HEK293T (cell line): ENCODE data around the gene SYT12.
"Not testable (repeated sequence)": the region's sequence is repeated elsewhere in the genome, so short reads cannot be mapped to it uniquely, and the experiment has no call there.

ENCODE experiments used
- CTCF ChIA-PET: fragments of 350-600 bp; formaldehyde crosslinking; extraction: SDS; loops from one replicate; lab custom pipeline; 2021; ENCODE audit warnings: antibody characterized with exemption, inconsistent platforms; lab: Yijun Ruan, JAX
- POLR2A ChIA-PET: fragments of 350-600 bp; formaldehyde crosslinking; extraction: SDS; loops from one replicate; lab custom pipeline; 2020; ENCODE audit warnings: antibody characterized with exemption, inconsistent platforms; lab: Yijun Ruan, JAX
- DNase-seq: peaks from one replicate; pipeline ENCODE4 v3.0.0; 2012; ENCODE audit warnings: mixed read lengths; ENCODE audit errors: extremely low spot score
- ARNT ChIP-seq: fragments of 450-650 bp; IDR thresholded peaks from 2 replicates; pipeline ENCODE4 v1.6.1; 2017; ENCODE audit warnings: mild to moderate bottlenecking
- BHLHE40 ChIP-seq: fragments of 450-650 bp; IDR thresholded peaks from 2 replicates; pipeline ENCODE4 v1.6.1; 2016; ENCODE audit warnings: mild to moderate bottlenecking, moderate library complexity, borderline replicate concordance
- CTBP1 ChIP-seq: fragments of 450-650 bp; IDR thresholded peaks from 2 replicates; pipeline ENCODE4 v1.6.1; 2016; ENCODE audit warnings: borderline replicate concordance
- ELF4 ChIP-seq: fragments of 450-650 bp; IDR thresholded peaks from 2 replicates; pipeline ENCODE4 v1.6.1; 2017; ENCODE audit warnings: antibody characterized with exemption
- FOXA1 ChIP-seq: fragments of 450-650 bp; IDR thresholded peaks from 2 replicates; pipeline ENCODE4 v1.6.1; 2016; ENCODE audit warnings: mild to moderate bottlenecking
- FOXK2 ChIP-seq: fragments of 450-650 bp; IDR thresholded peaks from 2 replicates; pipeline ENCODE4 v1.6.1; 2016; ENCODE audit warnings: mild to moderate bottlenecking
- FOXM1 ChIP-seq: fragments of 450-650 bp; IDR thresholded peaks from 2 replicates; pipeline ENCODE4 v1.6.1; 2017; ENCODE audit warnings: mild to moderate bottlenecking, borderline replicate concordance
- HDGF ChIP-seq: fragments of 450-650 bp; IDR thresholded peaks from 2 replicates; pipeline ENCODE4 v1.6.1; 2017; ENCODE audit warnings: antibody characterized with exemption, borderline replicate concordance
- L3MBTL2 ChIP-seq: fragments of 450-650 bp; conservative IDR thresholded peaks from 2 replicates; pipeline ENCODE4 v1.6.1; 2016; ENCODE audit warnings: mild to moderate bottlenecking
- LEF1 ChIP-seq: fragments of 450-650 bp; IDR thresholded peaks from 2 replicates; pipeline ENCODE4 v1.6.1; 2017; ENCODE audit warnings: mild to moderate bottlenecking, borderline replicate concordance
- NFRKB ChIP-seq: fragments of 450-650 bp; IDR thresholded peaks from 2 replicates; pipeline ENCODE4 v1.6.1; 2016; ENCODE audit warnings: mild to moderate bottlenecking, moderate library complexity
- PKNOX1 ChIP-seq: fragments of 450-650 bp; IDR thresholded peaks from 2 replicates; pipeline ENCODE4 v1.6.1; 2016
- SP1 ChIP-seq: fragments of 450-650 bp; IDR thresholded peaks from 2 replicates; pipeline ENCODE4 v1.6.1; 2017
- SUZ12 ChIP-seq: fragments of 450-650 bp; IDR thresholded peaks from 2 replicates; pipeline ENCODE4 v1.6.1; 2016; ENCODE audit warnings: mild to moderate bottlenecking
- TARDBP ChIP-seq: fragments of 450-650 bp; IDR thresholded peaks from 2 replicates; pipeline ENCODE4 v1.6.1; 2016
- ZNF384 ChIP-seq: fragments of 450-650 bp; IDR thresholded peaks from 2 replicates; pipeline ENCODE4 v1.6.1; 2016

SYT12 gene

GRCh38 chr11:66986178-66986545 lies 36.8 kb upstream of the SYT12 start:
- POLR2A ChIA-PET = no interaction called here
- CTCF ChIA-PET = no interaction called here
- no peak for DNase-seq
- TF ChIP-seq SP1 (no peak), ARNT (no peak), L3MBTL2 (no peak), CTBP1 (no peak), PKNOX1 (no peak), HDGF (no peak), FOXK2 (no peak), SUZ12 (no peak), LEF1 (no peak), NFRKB (no peak), BHLHE40 (no peak), ZNF384 (no peak), TARDBP (no peak), ELF4 (no peak)

GRCh38 chr11:66987158-66987620 lies 35.7 kb upstream of the SYT12 start:
- ChIA-PET POLR2A (no interaction called here), CTCF (no interaction called here)
- TF ChIP-seq PKNOX1 = no peak
- no peak for TF ChIP-seq ZNF384
- TF ChIP-seq L3MBTL2 = no peak
- no peak for TF ChIP-seq SUZ12
- TF ChIP-seq HDGF = no peak
- no peak for TF ChIP-seq ELF4
- TF ChIP-seq LEF1 = no peak
- no peak for TF ChIP-seq TARDBP
- no peak for TF ChIP-seq SP1
- TF ChIP-seq NFRKB = no peak
- no peak for TF ChIP-seq BHLHE40
- TF ChIP-seq CTBP1 = no peak
- no peak for DNase-seq

- no peak for DNase-seq
- ChIA-PET CTCF (no interaction called here), POLR2A (no interaction called here)
- TF ChIP-seq HDGF (no peak), SP1 (no peak), ARNT (no peak), ELF4 (no peak), CTBP1 (no peak), TARDBP (no peak), LEF1 (no peak), L3MBTL2 (no peak), PKNOX1 (no peak), SUZ12 (no peak), FOXM1 (no peak), BHLHE40 (no peak), NFRKB (no peak), ZNF384 (no peak), FOXK2 (no peak), FOXA1 (no peak)
These were observed 34.9 kb upstream of the SYT12 start for GRCh38 chr11:66987924-66988637.

- POLR2A ChIA-PET, DNase-seq, CTCF ChIA-PET: not testable (repeated sequence)
These were observed 34.2 kb upstream of the SYT12 start for GRCh38 chr11:66988741-66989140.

GRCh38 chr11:66989360-66989759 lies 33.6 kb upstream of the SYT12 start:
- POLR2A ChIA-PET, DNase-seq: not testable (repeated sequence)
- CTCF ChIA-PET = interaction anchor here (0.6 kb wide), 1 partner anchor 93 kb away, joined by 3 read pairs; no protein-coding TSS in a partner anchor

GRCh38 chr11:66992041-66992440 lies 30.9 kb upstream of the SYT12 start:
- ChIA-PET POLR2A (no interaction called here), CTCF (no interaction called here)

More at GRCh38 chr11:66992041-66992440, 30.9 kb upstream of the SYT12 start:
- no peak for DNase-seq
- no peak for TF ChIP-seq HDGF
- TF ChIP-seq PKNOX1 = no peak
- no peak for TF ChIP-seq BHLHE40
- TF ChIP-seq CTBP1 = no peak
- TF ChIP-seq FOXK2 = no peak
- no peak for TF ChIP-seq LEF1
- TF ChIP-seq ARNT = no peak
- TF ChIP-seq NFRKB = no peak
- no peak for TF ChIP-seq FOXM1
- TF ChIP-seq SP1 = no peak
- no peak for TF ChIP-seq ZNF384
- TF ChIP-seq L3MBTL2 = no peak
- TF ChIP-seq FOXA1 = no peak
- no peak for TF ChIP-seq SUZ12
- no peak for TF ChIP-seq ELF4
- no peak for TF ChIP-seq TARDBP
